Measurements from ENCODE around the gene RFPL4AL1.

DNA sequence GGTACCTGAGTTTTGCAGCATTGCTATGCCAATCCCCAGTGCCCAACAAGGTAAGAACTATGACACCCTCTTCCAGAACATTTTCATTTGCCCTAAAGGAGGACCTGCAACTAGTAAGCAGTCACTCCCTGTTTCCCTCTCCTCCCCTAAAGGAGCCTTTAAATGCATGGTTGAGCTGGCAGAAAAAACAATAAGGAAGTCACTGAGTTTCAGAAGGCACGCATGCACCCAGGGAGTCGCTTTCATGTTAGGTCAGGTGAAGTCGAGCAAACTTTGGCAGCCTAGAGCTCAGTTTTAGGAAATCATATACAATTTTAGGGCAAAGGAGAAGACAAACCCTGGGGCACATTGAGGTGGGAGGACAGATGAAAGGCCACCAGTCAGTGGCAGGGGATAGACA, 51.1 kb downstream of the RFPL4AL1 start:
- TF ChIP-seq, protein P1, sequence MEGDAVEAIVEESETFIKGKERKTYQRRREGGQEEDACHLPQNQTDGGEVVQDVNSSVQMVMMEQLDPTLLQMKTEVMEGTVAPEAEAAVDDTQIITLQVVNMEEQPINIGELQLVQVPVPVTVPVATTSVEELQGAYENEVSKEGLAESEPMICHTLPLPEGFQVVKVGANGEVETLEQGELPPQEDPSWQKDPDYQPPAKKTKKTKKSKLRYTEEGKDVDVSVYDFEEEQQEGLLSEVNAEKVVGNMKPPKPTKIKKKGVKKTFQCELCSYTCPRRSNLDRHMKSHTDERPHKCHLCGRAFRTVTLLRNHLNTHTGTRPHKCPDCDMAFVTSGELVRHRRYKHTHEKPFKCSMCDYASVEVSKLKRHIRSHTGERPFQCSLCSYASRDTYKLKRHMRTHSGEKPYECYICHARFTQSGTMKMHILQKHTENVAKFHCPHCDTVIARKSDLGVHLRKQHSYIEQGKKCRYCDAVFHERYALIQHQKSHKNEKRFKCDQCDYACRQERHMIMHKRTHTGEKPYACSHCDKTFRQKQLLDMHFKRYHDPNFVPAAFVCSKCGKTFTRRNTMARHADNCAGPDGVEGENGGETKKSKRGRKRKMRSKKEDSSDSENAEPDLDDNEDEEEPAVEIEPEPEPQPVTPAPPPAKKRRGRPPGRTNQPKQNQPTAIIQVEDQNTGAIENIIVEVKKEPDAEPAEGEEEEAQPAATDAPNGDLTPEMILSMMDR (IDR thresholded peaks at IDR 0.05; ENCODE audit: low read length) = no peak
- no peak for TF ChIP-seq EZH2 (IDR thresholded peaks at IDR 0.05; ENCODE audit: borderline replicate concordance, low read length)

All from OCI-LY1 (cell line).